NCI-H1417 (cell line): ENCODE data around the gene ITGAX.

Source experiments
- DNase-seq, 3 experiments: peaks; one replicate each; lab custom pipeline; 2025; lab: John Stamatoyannopoulos, UW

The ITGAX gene

DNA sequence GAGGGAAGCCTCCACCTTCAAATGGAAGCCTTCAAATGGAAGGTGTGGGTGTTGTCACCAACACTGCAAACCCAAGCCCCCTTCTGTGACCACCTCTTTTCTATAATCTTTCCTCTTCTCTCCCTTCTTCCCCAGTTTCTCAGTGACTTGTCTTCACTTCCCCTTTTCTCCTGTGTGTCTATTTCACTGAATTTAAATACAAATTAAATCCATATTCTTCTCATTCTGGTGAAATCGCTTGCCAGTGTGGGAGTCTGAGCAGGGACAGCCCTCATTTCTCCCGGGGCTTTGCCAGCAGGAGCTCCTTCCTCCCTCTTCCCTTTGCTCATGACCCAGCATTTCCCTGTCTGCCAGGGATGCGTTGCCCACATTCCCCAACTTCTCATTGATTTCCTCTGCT, 6.4 kb upstream of the ITGAX start:
- no peak for DNase-seq

DNA sequence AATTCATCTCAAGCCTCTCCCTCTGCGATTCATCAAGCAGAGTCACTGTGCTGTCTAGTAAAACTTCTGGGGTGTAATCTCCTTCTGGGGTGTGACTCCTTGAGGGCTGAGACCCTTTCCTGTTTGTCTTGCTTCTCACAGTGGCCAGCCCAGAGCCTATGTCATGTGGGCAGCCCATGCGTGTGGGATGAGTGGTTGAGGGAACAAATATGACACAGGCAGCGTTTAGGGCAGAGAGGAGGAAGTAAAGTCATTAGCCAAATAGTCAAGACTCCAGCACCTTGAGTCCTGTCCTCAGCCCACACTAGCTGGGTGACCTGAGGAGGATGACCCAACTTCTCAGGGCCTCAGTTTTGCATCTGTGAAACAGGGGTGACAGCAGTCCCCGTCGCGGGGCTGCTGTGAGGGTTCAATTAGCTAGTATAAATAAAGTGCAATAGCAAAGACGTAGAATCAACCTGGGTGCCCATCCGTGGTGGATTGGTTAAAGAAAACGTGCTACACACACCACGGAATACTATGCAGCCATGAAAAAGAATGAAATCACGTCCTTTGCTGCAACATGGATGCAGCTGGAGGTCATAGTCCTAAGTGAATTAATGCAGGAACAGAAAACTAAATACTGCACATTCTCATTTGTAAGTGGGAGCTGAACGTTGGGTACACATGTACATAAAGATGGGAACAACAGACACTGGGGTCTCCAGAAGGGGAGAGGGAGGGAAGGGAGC, 4.5 kb upstream of the ITGAX start:
- DNase-seq: no peak

DNA sequence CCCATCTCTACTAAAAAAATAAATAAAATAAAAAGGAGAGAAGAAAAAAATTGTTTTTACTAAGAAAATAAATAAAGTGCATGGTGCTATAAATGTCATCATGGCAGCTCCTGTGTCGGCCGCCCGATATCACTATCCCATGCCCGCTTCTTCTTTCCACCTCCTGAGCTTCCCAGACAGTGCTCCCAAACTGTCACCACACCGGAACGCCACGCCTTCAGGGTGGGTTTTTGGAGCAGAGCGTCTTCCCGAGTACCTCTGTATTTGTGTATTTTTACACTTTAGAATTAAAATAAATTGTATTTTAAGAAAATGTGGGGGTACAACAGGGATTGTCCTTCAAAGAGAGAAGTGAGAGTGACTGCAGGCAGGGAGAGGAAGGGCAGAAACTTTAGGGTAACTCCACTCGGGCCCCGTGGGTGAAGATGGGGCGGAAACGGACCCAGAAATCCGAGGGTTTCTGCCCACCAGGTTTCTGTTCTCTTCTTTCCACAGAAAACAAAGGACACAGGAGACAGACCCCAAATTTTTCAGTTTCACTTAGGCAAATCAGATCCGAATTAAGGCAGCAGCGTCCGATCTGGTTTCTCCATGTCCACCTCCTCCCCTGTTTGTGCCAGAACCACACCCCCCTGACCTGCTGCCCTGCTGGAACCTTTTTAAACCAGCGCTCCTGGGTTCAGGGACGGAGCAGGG, 3.6 kb upstream of the ITGAX start:
- no peak for DNase-seq

DNA sequence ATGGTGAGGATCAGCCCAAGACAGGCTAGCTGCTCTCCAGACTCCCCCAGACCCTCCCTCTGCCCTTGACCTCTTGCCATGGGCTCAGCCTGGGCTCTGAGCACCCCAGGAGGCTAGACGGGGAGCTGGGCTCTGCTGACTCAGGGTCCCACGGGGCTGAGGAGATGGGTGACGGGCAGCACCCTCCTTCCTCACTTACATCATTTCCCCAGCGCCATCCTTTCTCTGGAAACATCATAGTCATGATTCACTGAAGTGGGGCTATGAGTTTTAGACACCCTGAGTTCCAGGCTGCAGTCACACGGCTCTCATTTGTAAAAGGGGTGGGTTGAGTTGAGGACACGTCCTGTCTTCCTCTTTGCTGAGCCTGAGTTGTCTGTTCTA, 3.0 kb upstream of the ITGAX start:
- no peak for DNase-seq

DNA sequence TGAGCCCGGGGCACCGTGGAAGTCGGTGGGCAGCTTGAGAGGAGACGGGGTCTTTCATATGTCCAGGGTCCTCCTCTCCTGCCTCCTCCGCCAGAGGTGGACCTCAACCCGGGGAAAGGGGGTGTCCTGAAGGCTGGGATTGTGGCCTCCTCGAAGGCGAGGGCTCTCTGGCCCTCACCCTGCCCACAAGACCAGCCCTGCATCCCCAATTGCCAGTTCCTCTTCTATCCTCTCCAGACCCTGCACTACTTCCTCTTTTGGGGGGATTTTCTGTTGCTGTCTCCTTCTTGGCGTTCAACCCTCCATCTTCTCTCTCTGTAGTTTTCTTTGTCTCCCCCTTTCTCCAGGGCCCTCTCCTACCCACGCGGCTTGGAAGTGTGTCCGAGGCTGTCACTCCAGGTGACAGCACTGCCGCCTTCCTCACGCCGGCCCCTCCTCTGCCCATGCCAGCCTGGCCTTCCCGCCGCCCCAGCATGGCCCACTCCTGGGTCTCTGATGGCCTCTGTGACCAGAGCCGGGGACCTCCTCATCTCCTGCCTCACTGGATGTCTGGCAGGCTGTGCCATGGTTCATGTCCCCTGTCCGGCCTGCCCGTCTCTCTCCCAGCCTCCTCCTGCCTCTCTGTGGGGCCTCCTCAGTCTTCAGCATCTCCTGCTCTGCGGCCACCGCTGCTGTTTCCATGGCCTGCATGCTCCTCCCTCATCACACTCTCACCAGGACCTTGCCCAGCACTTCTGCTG, 2.4 kb upstream of the ITGAX start:
- DNase-seq: no peak

DNA sequence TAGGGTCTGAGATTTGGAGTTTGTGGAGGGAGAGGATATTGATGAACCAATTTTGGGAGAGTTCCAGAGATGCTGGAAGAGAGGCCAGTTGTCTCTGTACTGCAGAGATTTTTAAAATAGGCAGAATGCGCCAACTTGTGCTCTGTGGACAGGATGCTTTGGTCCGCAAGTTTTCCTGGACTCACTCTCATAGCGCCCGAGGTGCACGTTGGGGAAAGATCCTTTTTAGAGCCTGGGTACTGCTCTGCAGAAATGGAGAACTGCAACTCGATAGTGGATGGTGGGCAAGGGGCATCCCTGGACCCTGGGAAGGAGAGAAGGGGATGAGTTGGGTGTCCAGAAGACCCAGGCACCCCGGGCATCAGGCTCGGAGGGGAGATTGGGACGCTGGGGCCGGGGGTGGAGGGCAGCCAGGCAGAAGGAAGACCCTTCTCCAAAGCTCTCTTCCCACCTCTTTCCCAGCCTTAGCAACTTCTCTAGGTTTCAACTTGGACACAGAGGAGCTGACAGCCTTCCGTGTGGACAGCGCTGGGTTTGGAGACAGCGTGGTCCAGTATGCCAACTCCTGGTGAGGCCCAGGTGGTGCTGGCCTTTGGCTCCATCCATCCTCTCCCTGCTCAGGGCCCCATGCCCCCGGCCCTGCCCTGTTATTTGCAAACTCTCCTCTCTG, 590 bp downstream of the ITGAX start:
- DNase-seq: no peak

DNA sequence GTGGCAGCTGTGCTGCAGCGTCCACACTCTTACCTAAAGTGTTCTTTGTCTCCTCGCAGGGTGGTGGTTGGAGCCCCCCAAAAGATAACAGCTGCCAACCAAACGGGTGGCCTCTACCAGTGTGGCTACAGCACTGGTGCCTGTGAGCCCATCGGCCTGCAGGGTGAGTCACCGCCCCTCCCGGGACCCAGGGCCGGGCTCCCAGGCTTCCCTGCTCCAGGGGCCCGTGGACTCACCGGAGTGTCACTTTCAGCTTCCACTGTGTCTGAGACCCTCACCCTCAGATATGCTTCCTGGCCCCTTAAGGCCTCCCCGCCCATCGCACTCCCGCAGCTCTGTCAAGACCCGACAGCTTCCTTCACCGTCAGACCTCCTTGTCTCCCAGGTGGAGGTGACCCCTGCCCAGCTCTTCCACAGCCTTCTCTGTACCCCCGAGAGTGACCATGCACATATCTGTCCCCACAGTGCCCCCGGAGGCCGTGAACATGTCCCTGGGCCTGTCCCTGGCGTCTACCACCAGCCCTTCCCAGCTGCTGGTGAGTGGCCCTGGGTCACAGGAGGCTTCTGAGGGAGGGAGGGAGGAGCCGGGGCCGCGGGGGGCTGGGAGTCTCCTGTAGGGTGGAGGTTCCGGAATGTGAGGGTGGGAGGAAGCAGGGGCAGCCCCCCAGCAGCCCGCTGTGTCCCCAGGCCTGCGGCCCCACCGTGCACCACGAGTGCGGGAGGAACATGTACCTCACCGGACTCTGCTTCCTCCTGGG, 1.8 kb downstream of the ITGAX start:
- DNase-seq: no peak

DNA sequence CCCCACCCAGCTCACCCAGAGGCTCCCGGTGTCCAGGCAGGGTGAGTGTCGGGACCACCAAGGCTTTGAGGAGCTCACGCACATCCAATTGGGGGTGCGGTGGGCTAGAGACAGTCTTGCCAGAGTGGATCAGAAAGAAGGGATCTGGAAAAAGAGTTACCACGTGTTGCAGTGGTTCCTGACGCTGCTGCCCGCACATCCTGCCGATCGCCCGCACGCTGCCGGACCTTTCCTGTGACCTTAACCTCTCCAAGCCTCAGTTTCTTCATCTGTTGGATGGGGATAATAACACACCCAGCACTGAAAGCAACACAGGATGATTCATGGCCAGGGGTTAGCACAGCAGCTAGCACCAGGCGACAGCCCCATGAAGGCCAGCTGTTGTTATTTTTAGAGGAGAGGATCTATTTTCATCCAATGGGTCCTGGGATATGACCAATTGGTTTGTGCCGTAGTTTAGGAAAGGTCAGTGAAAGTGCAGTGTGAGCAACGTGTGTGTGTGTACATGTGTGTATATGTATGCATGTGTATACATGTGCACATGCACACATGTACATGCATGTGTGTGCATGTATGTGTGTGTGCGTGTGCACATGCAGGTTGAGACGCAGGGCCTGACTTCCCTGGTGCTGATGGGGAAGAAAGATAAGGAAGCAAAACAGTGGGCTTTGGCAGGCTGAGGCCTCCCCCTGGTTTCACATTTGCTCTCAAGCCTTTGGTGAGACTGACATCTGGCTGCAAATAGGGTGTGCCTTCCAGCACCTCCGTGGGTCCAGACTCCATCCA, 2.5 kb downstream of the ITGAX start:
- DNase-seq: no peak

DNA sequence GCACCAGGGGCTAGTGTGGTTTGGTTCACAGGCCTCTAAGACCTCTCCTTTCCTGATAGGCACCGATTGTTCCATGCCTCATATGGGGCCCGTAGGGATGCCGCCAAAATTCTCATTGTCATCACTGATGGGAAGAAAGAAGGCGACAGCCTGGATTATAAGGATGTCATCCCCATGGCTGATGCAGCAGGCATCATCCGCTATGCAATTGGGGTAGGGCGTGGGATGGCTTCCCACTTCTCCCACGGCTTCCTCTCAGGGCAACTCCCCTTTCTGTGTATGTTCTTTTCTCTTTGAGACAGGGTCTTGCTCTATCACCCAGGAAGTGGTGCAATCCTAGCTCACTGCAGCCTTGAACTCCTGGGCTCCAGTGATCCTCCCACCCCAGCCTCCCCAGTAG, 5.3 kb downstream of the ITGAX start:
- no peak for DNase-seq

DNA sequence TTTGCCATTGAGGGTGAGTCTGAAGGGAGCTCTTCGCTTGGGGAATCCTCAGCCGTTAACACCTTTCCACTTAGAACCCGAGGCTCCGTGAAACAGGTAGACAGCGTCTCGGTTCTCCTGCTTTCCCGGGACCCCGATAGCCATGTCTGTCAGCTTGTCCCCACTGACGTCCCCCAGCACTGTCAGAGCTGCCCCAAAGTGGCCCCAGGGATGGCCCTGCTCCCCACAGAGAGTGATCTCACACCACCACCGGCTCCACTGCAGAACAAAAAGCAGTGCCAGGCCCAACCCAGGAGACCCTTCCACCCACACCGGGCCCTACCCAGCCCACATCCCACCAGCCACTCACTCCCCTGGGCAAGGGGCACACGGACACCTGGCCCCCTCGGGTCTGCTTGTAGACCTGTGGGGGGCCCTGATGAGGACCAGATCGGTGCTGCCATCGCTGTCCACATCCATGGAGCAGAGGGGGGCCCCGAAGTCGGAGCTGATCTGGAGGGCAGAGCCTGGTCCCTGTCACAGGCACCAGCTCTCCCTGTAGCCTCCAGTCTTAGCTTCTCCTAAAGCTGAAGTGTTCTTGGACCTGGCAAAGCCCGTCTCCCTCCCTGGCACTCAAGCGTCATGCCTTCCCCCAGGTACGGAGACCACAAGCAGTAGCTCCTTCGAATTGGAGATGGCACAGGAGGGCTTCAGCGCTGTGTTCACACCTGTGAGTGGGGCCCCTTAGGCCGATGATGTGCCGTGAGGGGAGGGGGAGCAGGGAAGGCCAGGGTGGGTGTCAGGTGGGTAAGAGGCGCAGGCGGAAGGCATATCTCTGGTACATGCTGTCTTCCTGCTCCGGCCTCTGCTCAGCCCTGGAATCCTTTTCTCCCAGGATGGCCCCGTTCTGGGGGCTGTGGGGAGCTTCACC, 6.5 kb downstream of the ITGAX start:
- no peak for DNase-seq

DNA sequence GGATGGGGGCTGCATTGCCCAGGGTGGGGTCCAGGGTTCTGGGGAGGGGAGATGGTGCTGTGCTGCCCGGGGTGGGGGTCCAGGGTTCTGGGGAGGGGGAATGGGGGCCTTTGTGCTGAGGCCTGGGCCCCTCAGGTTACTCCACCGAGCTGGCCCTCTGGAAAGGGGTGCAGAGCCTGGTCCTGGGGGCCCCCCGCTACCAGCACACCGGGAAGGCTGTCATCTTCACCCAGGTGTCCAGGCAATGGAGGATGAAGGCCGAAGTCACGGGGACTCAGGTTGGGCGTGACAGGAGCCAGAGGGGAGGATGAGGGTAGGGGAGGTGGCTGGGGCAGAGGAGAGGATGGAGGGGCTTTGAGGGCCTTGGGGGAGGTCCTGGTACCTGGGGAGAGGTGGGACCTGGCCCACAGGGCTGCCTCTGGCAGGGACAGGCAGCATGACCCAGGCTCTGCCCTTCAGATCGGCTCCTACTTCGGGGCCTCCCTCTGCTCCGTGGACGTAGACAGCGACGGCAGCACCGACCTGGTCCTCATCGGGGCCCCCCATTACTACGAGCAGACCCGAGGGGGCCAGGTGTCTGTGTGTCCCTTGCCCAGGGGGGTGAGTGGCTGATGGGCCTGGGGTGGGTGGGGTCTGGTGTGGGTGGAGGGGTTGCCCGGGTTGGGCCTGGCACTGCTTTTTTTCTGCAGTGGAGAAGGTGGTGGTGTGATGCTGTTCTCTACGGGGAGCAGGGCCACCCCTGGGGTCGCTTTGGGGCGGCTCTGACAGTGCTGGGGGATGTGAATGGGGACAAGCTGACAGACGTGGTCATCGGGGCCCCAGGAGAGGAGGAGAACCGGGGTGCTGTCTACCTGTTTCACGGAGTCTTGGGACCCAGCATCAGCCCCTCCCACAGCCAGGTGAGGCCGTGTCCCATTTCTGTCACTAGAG, 7.8 kb downstream of the ITGAX start:
- no peak for DNase-seq

DNA sequence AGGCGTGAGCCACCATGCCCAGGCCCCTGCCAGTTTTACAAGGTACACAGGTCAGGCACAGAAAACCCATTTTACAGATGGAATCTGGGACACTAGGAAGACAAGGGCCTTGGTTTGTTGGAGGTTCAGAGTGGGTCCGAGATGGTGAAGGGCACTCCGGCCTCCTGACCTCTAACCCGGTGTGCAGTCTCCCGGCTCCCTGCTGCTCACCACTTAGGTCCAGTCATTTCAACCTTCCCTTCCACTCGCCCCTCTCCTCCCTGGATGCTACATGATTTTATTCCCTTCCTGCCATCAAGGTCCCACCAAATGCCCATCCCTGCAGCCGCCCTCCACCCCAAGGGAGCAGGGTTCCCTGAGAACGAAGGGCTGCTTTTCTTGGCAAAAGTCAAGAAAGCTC, 8.7 kb downstream of the ITGAX start:
- DNase-seq: no peak

DNA sequence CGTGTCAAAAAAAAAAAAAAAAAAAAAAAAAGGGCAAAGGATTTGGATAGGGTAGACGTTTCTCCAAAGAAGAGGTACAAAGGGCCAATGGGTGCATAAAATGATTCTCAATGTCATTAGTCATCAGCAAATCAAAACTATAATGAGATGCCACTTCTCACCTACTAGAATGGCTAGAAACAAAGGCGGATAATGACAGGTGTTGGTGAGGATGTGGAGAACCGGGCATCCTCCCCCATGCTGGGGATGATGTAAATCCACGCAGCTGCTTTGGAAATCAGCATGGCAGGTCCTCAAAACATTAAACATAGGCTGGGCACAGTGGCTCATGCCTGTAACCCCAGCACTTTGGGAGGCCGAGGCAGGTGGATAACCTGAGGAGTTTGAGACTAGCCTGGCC, 9.4 kb downstream of the ITGAX start:
- peak in 2 of 3 experiments; percentile 12 to 33 for DNase-seq

DNA sequence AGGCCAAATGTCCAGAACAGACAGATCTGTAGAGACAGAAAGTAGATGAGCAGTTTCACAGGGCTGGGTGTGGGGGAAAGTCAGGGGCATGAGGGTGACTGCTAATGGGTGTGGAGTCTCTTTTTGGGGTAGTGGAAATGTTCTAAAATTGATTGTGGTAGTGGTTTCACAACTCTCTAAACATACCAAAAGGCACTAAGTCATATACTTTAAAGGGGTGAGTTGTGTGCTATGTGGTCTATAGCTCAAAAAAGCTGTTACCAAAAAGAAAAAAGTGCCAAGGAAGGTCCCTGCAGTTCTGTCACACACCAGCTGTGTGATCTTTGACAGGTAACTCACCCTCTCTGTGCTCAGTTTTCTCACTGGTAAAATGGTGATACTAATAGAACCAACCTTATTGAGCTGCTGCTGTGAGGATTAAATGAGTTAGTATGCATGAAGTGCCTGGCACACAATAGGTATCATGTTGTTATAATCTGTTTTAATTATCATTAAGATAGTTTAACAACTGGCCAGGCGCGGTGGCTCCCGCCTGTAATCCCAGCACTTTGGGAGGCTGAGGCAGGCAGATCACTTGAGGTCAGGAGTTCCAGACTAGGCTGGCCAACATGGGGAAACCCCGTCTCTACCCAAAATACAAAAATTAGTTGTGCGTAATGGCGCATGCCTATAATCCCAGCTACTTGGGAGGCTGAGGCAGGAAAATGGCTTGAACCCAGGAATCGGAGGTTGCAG, 10.3 kb downstream of the ITGAX start:
- no peak for DNase-seq

DNA sequence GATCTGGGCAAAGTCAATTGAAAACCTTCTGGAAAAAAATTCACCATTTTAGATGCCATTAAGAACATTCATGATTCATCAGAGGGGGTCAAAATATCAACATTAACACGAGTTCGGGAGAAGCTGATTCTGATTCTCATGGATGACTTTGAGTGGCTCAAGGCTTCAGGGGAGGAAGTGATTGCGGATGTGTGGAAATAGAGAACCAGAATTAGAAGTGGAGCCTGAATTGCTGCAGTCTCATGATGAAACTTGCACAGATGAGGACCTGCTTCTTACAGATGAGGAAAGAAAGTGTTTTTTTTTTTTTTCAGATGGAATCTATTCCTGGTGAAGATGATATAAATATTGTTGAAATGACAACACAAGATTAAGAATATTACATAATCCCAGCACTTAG, 12.9 kb downstream of the ITGAX start:
- DNase-seq: no peak

DNA sequence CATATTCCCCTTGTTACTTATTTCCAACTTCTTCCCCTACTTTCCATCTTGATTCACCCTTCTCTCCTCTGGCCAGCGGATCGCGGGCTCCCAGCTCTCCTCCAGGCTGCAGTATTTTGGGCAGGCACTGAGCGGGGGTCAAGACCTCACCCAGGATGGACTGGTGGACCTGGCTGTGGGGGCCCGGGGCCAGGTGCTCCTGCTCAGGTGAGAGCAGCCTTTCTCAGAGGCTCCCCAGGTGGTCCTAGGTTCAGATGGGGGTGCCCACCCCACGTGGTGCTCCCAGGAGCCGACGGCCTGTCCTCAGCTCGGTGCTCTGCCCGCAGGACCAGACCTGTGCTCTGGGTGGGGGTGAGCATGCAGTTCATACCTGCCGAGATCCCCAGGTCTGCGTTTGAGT, 16.0 kb downstream of the ITGAX start:
- no peak for DNase-seq

DNA sequence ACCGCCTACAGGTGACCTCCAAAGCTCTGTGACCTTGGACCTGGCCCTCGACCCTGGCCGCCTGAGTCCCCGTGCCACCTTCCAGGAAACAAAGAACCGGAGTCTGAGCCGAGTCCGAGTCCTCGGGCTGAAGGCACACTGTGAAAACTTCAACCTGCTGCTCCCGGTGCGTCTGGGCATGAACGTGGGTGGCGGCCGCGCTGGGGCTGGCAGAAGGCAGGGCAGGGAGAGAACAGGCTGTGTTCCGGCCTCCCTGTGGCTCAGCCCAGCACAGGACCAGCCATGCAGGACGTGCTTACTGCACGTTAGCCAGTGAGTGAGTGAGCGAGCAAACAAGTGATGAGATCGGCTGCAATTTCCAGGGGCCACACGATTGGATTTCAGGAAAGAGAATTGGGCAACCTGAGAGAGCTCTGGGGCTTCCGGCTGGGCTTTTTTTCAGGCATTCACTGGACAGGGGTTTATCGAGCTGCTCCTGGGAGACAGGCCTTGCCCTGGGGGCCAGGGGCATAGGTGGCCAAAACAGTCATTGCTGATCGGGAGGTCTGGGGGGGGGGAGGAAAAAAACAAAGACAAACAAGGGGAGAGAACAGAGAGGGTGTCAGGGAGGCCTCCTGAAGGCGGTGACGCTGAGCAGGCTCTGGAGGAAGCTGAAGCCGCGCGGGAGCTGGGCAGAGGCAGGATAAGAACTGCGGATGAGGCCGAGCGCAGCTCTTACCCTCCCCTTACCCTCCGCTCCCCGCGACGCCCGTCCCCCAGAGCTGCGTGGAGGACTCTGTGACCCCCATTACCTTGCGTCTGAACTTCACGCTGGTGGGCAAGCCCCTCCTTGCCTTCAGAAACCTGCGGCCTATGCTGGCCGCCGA, 16.9 kb downstream of the ITGAX start:
- no peak for DNase-seq
